ENCODE results near the gene ATCAY. TPM values are rescaled to one million over a fixed set of nuclear protein-coding genes. Genes with fewer than 3 reads are reported as not detected.

ATCAY gene
- total RNA-seq, 4 donors from 2014 or later: not detected

- no peak for ATAC-seq (ENCODE audit: low FRiP score)
- no peak for TF ChIP-seq CTCF (IDR thresholded peaks at IDR 0.05)
- DNase-seq (ENCODE audit: low spot score): no peak
These were observed 27.8 kb upstream of the ATCAY start for GRCh38 chr19:3852614-3853254.

- ATAC-seq (ENCODE audit: low FRiP score): no peak
These were observed 25.2 kb upstream of the ATCAY start for GRCh38 chr19:3855320-3855719.

GRCh38 chr19:3857449-3858003, 23.0 kb upstream of the ATCAY start:
- no peak for TF ChIP-seq CTCF (IDR thresholded peaks at IDR 0.05)
- DNase-seq (ENCODE audit: low spot score) (no peak), ATAC-seq (ENCODE audit: low FRiP score) (no peak)

More at GRCh38 chr19:3855320-3855719, 25.2 kb upstream of the ATCAY start:
- DNase-seq (ENCODE audit: low spot score): no peak
- TF ChIP-seq CTCF (IDR thresholded peaks at IDR 0.05): no peak

- DNase-seq (ENCODE audit: low spot score) (no peak), ATAC-seq (ENCODE audit: low FRiP score) (no peak)
- TF ChIP-seq CTCF (IDR thresholded peaks at IDR 0.05): no peak
These were observed 20.0 kb upstream of the ATCAY start for GRCh38 chr19:3860499-3860898.

- TF ChIP-seq CTCF (IDR thresholded peaks at IDR 0.05): no peak
- no peak for DNase-seq (ENCODE audit: low spot score)
- ATAC-seq (ENCODE audit: low FRiP score): no peak
These were observed 17.5 kb upstream of the ATCAY start for GRCh38 chr19:3862826-3863500.

GRCh38 chr19:3863648-3864047, 16.8 kb upstream of the ATCAY start:
- TF ChIP-seq CTCF (IDR thresholded peaks at IDR 0.05): no peak
- DNase-seq (ENCODE audit: low spot score): no peak
- no peak for ATAC-seq (ENCODE audit: low FRiP score)

Measured in omental fat pad (tissue), 4 donors.